Pancreas (tissue), 10 donors: ENCODE data around the gene NCK2. TPM values are rescaled to one million over a fixed set of nuclear protein-coding genes. Genes with fewer than 3 reads are reported as not detected.

Experiments
- ATAC-seq, 4 donors: fragments of 200-7000 bp; cut with Tn5 transposase; one replicate each; pipeline versions ENCODE4 v1.8.0 to v1.9.1; 2020; ENCODE audit warnings: mild to moderate bottlenecking in 4 of 4, moderate library complexity in 4 of 4
- DNase-seq, 6 donors: peaks; one replicate each; pipeline ENCODE4 v3.0.0-alpha.2; 2020
- FAIRE-seq: peaks from 2 replicates; lab custom pipeline; 2012; peaks lifted over from hg19 to GRCh38; lab: Jason Lieb, UNC
- H3K27ac ChIP-seq, 4 donors: fragments of 200-600 bp; sonication (generic); 1 replicate in 3 of 4; 2 replicates in 1 of 4; pipeline versions ENCODE4 v1.5.0 to v1.8.0; 2020
- H3K27me3 ChIP-seq, 4 donors: fragments of 200-600 bp; one replicate each; pipeline ENCODE4 v1.8.0; 2021
- H3K36me3 ChIP-seq, 3 donors: fragments of 200-600 bp; sonication (generic) in 1 of 3; one replicate each; pipeline versions ENCODE4 v1.5.0 to v1.8.0; 2020 to 2021
- H3K4me1 ChIP-seq, 3 donors: fragments of 200-600 bp; one replicate each; pipeline ENCODE4 v1.8.0; 2021
- H3K4me3 ChIP-seq, 4 donors: fragments of 200-600 bp; sonication (generic) in 2 of 4; one replicate each; pipeline versions ENCODE4 v1.5.0 to v1.8.0; 2020 to 2021
- H3K9me3 ChIP-seq, 4 donors: fragments of 200-600 bp; one replicate each; pipeline ENCODE4 v1.8.0; 2021
- WGBS, 2 donors: extraction: QIAGEN DNeasy Blood & Tissue Kit; methylation state at CpG; one replicate each; pipeline ENCODE4 v1.1.7; 2013; 5-methylcytosine and 5-hydroxymethylcytosine counted together
- intact Hi-C, 3 donors: fragments of 100-400 bp; cut with DNase I; formaldehyde crosslinking; loops; one replicate each; pipeline versions ENCODE4 v1.11.1 to v1.14.2; 2022
- polyA plus RNA-seq, 2 donors: library from polyadenylated mRNA; stranded (reverse); fragments of 200-250 nt; gene quantifications; one replicate each; pipeline ENCODE4 v1.2.3, GENCODE V29; 2013
- total RNA-seq, 6 donors: library from RNA; stranded (reverse); fragmentation: NEBNext Ultra II Directional in 4 of 6; extraction: Animal tissue kit (Norgen Biotek cat#: 25700) in 4 of 6; gene quantifications; one replicate each; pipeline versions ENCODE4 v1.2.1 to v1.2.4, GENCODE V29; 2021 to 2023
- TF ChIP-seq, protein P1 (sequence below), 4 donors: fragments of 200-600 bp; sonication (generic) in 3 of 4; IDR thresholded peaks; one replicate each; pipeline versions ENCODE4 v1.5.0 to v1.8.0; 2021; ENCODE audit warnings: antibody characterized with exemption in 4 of 4
- donor health status: healthy with polysubstance abuse.
- donor health status: DM: no; HTN: no; CAD: no; lungs with moderate emphysema.
- donor health status: DM: no; HTN: no; CAD: no.
- donor health status: control.
- donor health status: control.
- donor health status: Bipolar disorder and iron deficiency.
- donor health status: DM: yes; HTN: yes; CAD: no.
- donor health status: DM: no; HTN: no; CAD: no.
- donor health status: DM: no; HTN: no; CAD: no.
- donor health status: DM: yes; HTN: yes; CAD: no.

NCK2 gene
- total and polyA plus RNA-seq, 8 donors, result 28.4 to 57.6 (median 31.2) TPM

DNA sequence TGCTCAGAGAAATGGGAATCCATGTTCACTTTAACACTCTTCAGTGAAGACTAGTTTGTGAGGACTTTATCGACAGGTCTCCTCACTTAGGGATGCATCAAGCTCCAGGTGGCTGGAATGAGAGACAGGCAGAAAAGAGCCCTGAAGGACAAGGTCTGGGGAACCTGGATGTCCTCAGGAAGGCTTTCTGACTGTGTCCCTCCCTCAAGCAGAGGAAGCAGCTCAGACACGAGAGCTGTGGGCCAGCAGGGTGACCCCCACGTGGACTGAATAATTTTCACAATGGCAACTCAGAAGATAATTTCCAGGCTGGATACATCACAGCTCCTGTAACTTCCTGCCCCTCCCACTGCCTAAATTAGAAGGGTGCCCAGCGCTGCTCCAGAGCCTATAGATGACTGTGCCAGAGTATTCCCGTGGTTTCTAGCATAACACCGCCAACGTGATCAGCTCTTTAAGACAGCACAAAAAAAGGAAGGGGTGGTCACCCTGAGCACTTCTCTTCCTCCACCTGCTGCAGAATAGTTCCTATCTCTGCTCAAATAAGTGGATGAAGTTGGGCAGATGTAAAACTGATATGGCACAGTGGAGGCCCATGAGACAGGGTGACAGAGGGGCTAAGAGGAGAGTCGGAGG, 25.7 kb upstream of the NCK2 start:
- Histone ChIP-seq H3K27ac (no peak overlapping the region), H3K36me3 (no peaks in the 10 kb centered on the region), H3K4me3 (no peak overlapping the region), H3K4me1 (no peaks in the 10 kb centered on the region), H3K9me3 (no peaks in the 10 kb centered on the region), H3K27me3 (no peaks in the 10 kb centered on the region)
- FAIRE-seq (no peak), DNase-seq (no peak), ATAC-seq (no peak)
- TF ChIP-seq, protein P1, sequence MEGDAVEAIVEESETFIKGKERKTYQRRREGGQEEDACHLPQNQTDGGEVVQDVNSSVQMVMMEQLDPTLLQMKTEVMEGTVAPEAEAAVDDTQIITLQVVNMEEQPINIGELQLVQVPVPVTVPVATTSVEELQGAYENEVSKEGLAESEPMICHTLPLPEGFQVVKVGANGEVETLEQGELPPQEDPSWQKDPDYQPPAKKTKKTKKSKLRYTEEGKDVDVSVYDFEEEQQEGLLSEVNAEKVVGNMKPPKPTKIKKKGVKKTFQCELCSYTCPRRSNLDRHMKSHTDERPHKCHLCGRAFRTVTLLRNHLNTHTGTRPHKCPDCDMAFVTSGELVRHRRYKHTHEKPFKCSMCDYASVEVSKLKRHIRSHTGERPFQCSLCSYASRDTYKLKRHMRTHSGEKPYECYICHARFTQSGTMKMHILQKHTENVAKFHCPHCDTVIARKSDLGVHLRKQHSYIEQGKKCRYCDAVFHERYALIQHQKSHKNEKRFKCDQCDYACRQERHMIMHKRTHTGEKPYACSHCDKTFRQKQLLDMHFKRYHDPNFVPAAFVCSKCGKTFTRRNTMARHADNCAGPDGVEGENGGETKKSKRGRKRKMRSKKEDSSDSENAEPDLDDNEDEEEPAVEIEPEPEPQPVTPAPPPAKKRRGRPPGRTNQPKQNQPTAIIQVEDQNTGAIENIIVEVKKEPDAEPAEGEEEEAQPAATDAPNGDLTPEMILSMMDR (IDR thresholded peaks at IDR 0.05), result no peak
- WGBS, 2 donors, result 65 to 76% methylated on average over 8 of the region's 8 CpGs
- intact Hi-C loops, result no loop called here

GRCh38 chr2:105721991-105722511, 22.7 kb upstream of the NCK2 start:
- 83 to 85% methylated on average over 8 of the region's 8 CpGs for WGBS, 2 donors
- no peak for FAIRE-seq
- no peak overlapping the region for H3K4me3 ChIP-seq
- no peaks in the 10 kb centered on the region for H3K4me1 ChIP-seq
- no peaks in the 10 kb centered on the region for H3K27me3 ChIP-seq
- H3K36me3 ChIP-seq, result no peaks in the 10 kb centered on the region
- no peak for DNase-seq
- H3K27ac ChIP-seq, result no peak overlapping the region
- TF ChIP-seq, protein P1 (IDR thresholded peaks at IDR 0.05), result no peak
- H3K9me3 ChIP-seq, result no peaks in the 10 kb centered on the region
- intact Hi-C loops, result no loop called here
- no peak for ATAC-seq

DNA sequence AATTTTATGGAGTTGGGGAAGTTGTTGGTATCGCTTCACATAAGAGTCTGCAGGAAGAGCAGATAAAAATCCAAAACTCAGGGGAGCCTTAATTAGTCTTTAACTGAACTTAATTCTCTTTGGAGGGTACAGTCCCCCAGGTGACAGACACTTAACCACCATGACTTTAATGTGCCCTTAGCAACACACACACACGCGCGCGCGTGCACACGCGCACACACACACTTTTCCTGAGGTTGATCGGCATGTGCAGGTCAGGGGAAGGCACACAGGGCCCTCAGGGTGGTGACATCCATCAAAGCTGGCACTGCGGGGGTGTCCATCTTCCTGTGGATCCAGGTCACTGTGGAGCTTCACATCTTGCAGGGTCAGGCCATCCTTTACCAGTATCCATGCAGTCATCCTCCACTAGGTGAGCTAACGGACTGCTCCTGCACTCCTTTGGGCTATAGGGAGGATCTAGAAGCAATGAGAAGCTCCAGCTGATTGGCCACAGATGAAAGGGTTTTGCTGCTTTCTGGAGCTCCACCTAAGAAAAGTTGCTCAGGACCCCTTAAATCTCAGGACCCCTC, 21.9 kb upstream of the NCK2 start:
- Histone ChIP-seq H3K27me3 (no peaks in the 10 kb centered on the region), H3K4me1 (no peaks in the 10 kb centered on the region), H3K36me3 (no peaks in the 10 kb centered on the region), H3K4me3 (no peak overlapping the region), H3K9me3 (no peaks in the 10 kb centered on the region), H3K27ac (no peak overlapping the region)
- no peak for ATAC-seq
- FAIRE-seq, result no peak
- DNase-seq, result no peak
- 92 to 95% methylated on average over 11 of the region's 11 CpGs for WGBS, 2 donors
- intact Hi-C loops, result no loop called here
- TF ChIP-seq, protein P1 (IDR thresholded peaks at IDR 0.05), result no peak

- no peaks in the 10 kb centered on the region for H3K36me3 ChIP-seq
- H3K9me3 ChIP-seq, result no peaks in the 10 kb centered on the region
- DNase-seq (no peak), ATAC-seq (no peak), FAIRE-seq (no peak)
- no peak overlapping the region for H3K27ac ChIP-seq
- H3K4me3 ChIP-seq, result no peak overlapping the region
- TF ChIP-seq, protein P1 (IDR thresholded peaks at IDR 0.05), result no peak
- intact Hi-C loops, result no loop called here
- H3K4me1 ChIP-seq, result no peaks in the 10 kb centered on the region
- no peaks in the 10 kb centered on the region for H3K27me3 ChIP-seq
- 49 to 75% methylated on average over 3 of the region's 3 CpGs for WGBS, 2 donors
Observed at GRCh38 chr2:105723431-105723830, 21.3 kb upstream of the NCK2 start.

DNA sequence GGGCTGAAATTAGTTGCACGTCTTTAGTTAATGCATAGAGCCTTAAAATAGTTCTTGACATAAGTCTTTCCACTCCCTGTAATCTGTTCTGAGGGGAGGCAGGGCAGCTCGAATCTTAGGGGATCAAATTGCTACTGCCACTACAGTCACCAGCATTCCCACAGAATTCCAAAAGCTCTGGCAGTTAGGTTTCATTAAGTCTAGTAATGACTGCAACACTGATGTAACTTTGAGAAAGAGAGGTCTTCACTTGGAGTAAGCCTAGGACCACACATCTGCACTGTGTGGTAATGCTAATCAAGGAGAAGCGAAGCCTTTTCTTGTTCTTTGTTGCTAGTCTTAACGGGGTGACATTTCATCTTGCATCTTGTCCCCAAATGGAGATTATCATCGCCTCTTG, 19.3 kb upstream of the NCK2 start:
- no peak for DNase-seq
- Histone ChIP-seq H3K27me3 (no peaks in the 10 kb centered on the region), H3K4me3 (no peak overlapping the region), H3K36me3 (no peaks in the 10 kb centered on the region), H3K27ac (no peak overlapping the region), H3K9me3 (no peaks in the 10 kb centered on the region), H3K4me1 (no peaks in the 10 kb centered on the region)
- ATAC-seq, result no peak
- FAIRE-seq, result no peak
- 72 to 81% methylated on average over 5 of the region's 5 CpGs for WGBS, 2 donors
- TF ChIP-seq, protein P1 (IDR thresholded peaks at IDR 0.05), result no peak
- intact Hi-C loops, result no loop called here
